ENCODE data around the gene GLTP. TPM values are rescaled to one million over a fixed set of nuclear protein-coding genes. Genes with fewer than 3 reads are reported as not detected.

GLTP gene
- total RNA-seq, 1 donor from 2014 or later: 210 TPM

GRCh38 chr12:109926016-109926415 is 45.7 kb upstream of the GLTP start:
- DNase-seq (ENCODE audit: low read depth): no peak
- Histone ChIP-seq H3K36me3 (ENCODE audit: control insufficient read depth, insufficient read depth, low read length) (no peaks in the 10 kb centered on the region), H3K27me3 (ENCODE audit: control insufficient read depth, insufficient read depth, low read length) (no peaks in the 10 kb centered on the region), H3K4me3 (ENCODE audit: low read depth, low read length) (no peak overlapping the region)
- no peak for FAIRE-seq
- TF ChIP-seq, protein P1, sequence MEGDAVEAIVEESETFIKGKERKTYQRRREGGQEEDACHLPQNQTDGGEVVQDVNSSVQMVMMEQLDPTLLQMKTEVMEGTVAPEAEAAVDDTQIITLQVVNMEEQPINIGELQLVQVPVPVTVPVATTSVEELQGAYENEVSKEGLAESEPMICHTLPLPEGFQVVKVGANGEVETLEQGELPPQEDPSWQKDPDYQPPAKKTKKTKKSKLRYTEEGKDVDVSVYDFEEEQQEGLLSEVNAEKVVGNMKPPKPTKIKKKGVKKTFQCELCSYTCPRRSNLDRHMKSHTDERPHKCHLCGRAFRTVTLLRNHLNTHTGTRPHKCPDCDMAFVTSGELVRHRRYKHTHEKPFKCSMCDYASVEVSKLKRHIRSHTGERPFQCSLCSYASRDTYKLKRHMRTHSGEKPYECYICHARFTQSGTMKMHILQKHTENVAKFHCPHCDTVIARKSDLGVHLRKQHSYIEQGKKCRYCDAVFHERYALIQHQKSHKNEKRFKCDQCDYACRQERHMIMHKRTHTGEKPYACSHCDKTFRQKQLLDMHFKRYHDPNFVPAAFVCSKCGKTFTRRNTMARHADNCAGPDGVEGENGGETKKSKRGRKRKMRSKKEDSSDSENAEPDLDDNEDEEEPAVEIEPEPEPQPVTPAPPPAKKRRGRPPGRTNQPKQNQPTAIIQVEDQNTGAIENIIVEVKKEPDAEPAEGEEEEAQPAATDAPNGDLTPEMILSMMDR (IDR thresholded peaks at IDR 0.05; ENCODE audit: insufficient read depth, low read length, severe bottlenecking): no peak

DNA sequence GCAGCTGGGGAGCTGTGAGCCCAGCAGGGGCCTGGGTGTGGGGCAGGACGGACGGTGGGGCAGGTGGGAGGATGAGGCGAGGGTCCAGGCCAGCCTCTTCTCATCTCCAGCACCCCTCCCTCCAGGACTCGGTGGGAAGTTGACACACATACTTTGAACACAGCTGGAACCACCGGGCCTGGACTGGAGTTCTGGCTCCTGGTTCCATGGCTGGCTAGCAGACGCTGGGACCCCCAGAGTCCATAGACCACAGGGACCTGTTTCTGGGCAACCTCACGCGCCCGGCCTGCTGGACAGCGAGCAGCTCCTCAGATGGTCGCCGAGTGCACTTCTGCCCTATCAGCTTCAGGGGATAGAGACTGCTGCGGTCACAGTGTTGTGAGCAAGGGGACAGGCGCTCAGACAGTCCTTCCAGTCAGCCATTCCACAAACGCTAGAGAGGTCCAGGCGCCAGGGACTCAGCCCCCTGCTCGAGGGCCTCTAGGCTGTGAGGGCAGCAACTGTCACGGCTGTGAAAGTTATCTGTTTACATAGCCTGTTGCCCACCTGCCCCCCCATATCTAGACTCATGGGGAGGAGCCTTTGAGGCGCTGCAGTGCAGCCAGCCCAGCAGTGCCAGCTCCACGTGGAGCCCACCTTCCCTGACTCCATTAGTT is 45.0 kb upstream of the GLTP start:
- DNase-seq (ENCODE audit: low read depth) (no peak), FAIRE-seq (no peak)
- H3K4me3 ChIP-seq (ENCODE audit: low read depth, low read length): no peak overlapping the region
- peaks cover under 1% of the 10 kb centered on the region for H3K36me3 ChIP-seq (ENCODE audit: control insufficient read depth, insufficient read depth, low read length)
- TF ChIP-seq, protein P1 (IDR thresholded peaks at IDR 0.05; ENCODE audit: insufficient read depth, low read length, severe bottlenecking): no peak
- no peaks in the 10 kb centered on the region for H3K27me3 ChIP-seq (ENCODE audit: control insufficient read depth, insufficient read depth, low read length)

DNA sequence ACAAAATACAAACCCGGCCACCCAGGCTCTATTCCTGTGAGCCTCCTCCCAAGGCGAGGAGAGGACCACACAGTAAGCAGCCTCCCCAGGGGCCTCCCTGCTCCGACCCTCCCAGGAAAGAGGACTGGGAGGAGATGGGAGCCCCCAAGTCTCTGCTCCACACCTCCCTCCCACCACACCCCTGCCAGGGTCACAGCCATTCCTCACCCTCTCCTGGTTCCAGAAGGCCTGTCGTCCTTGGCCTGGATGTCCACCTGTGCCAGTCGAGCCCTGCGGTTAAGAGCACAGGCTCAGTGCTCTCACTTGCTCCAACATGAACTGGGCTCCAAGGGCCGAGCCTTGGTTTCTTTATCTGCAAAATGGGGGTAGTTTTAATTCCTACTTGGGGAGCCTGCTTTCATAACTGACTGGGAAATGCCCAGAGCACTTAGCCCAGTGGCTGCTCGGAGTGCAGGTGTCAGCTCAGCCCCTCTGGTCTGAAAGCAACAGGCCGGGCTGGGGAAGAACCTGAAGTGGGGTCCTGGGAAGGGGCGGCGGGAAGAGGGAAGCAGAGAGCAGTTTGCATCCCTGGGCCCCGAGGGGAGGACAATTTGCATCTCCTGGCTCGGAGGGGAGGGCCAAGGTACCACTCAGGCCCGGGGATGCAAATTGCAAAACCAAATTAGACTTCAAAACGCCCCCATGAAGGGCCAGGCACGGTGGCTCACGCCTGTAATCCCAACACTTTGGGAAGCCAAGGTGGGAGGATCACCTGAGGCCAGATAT is 43.3 kb upstream of the GLTP start:
- H3K4me3 ChIP-seq (ENCODE audit: low read depth, low read length): no peak overlapping the region
- no peaks in the 10 kb centered on the region for H3K27me3 ChIP-seq (ENCODE audit: control insufficient read depth, insufficient read depth, low read length)
- FAIRE-seq (no peak), DNase-seq (ENCODE audit: low read depth) (no peak)
- peaks cover 3% of the 10 kb centered on the region for H3K36me3 ChIP-seq (ENCODE audit: control insufficient read depth, insufficient read depth, low read length)
- TF ChIP-seq, protein P1 (IDR thresholded peaks at IDR 0.05; ENCODE audit: insufficient read depth, low read length, severe bottlenecking): no peak

- Histone ChIP-seq H3K27me3 (ENCODE audit: control insufficient read depth, insufficient read depth, low read length) (no peaks in the 10 kb centered on the region), H3K36me3 (ENCODE audit: control insufficient read depth, insufficient read depth, low read length) (peaks cover 3% of the 10 kb centered on the region), H3K4me3 (ENCODE audit: low read depth, low read length) (no peak overlapping the region)
- FAIRE-seq (no peak), DNase-seq (ENCODE audit: low read depth) (no peak)
- TF ChIP-seq, protein P1 (IDR thresholded peaks at IDR 0.05; ENCODE audit: insufficient read depth, low read length, severe bottlenecking): no peak
These were observed 42.7 kb upstream of the GLTP start for GRCh38 chr12:109923038-109923437.

DNA sequence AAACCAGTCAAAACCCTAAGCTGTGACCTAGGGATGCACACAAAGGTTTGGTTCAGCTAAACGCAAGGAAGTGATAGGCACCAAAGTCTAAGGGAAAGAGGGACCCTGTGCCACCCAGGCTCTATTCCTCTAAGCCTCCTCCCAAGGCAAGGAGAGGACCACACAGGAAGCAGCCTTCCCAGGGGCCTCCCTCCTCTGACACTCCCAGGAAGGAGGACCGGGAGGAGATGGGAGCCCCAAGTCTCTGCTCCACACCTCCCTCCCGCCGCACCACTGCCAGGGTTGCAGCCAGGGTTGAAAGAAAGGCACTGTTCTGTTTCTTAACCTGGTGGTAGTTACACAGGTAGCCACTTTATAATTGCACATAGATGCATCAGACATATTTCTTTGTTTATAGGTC is 41.6 kb upstream of the GLTP start:
- no peak for DNase-seq (ENCODE audit: low read depth)
- FAIRE-seq: no peak
- TF ChIP-seq, protein P1 (IDR thresholded peaks at IDR 0.05; ENCODE audit: insufficient read depth, low read length, severe bottlenecking): no peak
- Histone ChIP-seq H3K36me3 (ENCODE audit: control insufficient read depth, insufficient read depth, low read length) (peaks cover 6% of the 10 kb centered on the region), H3K27me3 (ENCODE audit: control insufficient read depth, insufficient read depth, low read length) (no peaks in the 10 kb centered on the region), H3K4me3 (ENCODE audit: low read depth, low read length) (no peak overlapping the region)

Measured in bronchial epithelial cell (primary cell).